ENCODE results near the gene MC5R.

MC5R gene

DNA sequence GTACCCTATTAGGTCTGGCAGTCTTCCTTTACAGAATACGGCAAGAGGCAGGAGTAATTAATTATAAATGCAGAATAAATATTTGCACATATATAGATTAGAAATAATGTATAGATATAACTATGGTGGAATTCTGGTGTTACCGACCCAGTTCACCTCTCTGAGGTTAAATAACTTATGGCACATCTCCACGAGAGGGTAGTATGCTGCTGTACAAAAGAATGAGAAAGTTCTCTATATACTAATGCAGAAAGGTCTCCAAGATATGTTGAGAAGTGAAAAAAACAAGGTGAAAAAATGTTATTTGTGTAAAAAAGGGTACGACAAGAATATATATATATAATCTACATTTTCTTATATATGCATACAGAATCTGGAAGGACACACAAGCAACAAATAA, 50.6 kb downstream of the MC5R start:
- in situ Hi-C loops (cut with MboI; ENCODE audit: low sequenced_read_pairs) = no loop called here
- no peak for DNase-seq (ENCODE audit: low spot score in 2 of 2)
- Histone ChIP-seq H3K36me3 (replicated peaks) (no peaks in the 10 kb centered on the region), H3K9me3 (no peaks in the 10 kb centered on the region), H3K4me1 (no peaks in the 10 kb centered on the region), H3K27me3 (ENCODE audit: low read depth) (no peaks in the 10 kb centered on the region), H3K4me3 (no peak overlapping the region)

Measured in HAP-1 (cell line).